Activated naive CD4-positive, alpha-beta T cell treated with anti-CD3 and anti-CD28 coated beads, Interleukin-2, amount 10 ng/mL, durations not matched to agents 7 days and 5 days (primary cell): ENCODE measurements around the gene ITGA2B.
"Not testable (repeated sequence)": the region's sequence is repeated elsewhere in the genome, so short reads cannot be mapped to it uniquely, and the experiment has no call there.

ENCODE experiments used
- CTCF ChIA-PET: fragments of 350-600 bp; sonication (Branson Sonifier 250); formaldehyde crosslinking; loops from one replicate; lab custom pipeline; 2021; ENCODE audit warnings: antibody characterized with exemption; lab: Charles Lee
- DNase-seq: peaks from one replicate; pipeline ENCODE4 v3.0.0-alpha.2; 2020
- H3K27ac Mint-ChIP-seq: one replicate; pipeline ENCODE4 v1.8.0; 2021; ENCODE audit warnings: mild to moderate bottlenecking, moderate library complexity, mixed read lengths
- H3K27me3 Mint-ChIP-seq: one replicate; pipeline ENCODE4 v1.8.0; 2021; ENCODE audit warnings: mild to moderate bottlenecking, mixed read lengths
- H3K36me3 Mint-ChIP-seq: one replicate; pipeline ENCODE4 v1.8.0; 2021; ENCODE audit warnings: mixed read lengths
- H3K4me1 Mint-ChIP-seq: one replicate; pipeline ENCODE4 v1.8.0; 2021; ENCODE audit warnings: mixed read lengths
- H3K4me3 Mint-ChIP-seq: one replicate; pipeline ENCODE4 v1.8.0; 2021; ENCODE audit warnings: mild to moderate bottlenecking, moderate library complexity, mixed read lengths
- H3K9me3 Mint-ChIP-seq: one replicate; pipeline ENCODE4 v1.8.0; 2021; ENCODE audit warnings: mixed read lengths

The ITGA2B gene

DNA sequence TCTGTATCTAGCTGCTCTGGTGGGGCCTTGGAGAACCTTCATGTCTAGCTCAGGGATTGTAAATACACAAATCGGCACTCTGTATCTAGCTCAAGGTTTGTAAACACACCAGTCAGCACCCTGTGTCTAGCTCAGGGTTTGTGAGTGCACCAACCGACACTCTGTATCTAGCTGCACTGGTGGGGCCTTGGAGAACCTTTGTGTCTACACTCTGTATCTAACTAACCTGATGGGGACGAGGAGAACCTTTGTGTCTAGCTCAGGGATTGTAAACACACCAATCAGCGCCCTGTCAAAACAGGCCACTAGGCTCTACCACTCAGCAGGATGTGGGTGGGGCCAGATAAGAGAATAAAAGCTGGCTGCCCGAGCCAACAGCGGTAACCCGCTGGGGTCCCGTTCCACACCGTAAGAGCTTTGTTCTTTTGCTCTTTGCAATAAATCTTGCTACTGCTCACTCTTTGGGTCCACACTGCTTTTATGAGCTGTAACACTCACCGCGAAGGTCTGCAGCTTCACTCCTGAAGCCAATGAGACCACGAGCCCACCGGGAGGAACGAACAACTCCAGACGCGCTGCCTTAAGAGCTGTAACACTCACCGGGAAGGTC is 19.9 kb downstream of the ITGA2B start:
- CTCF ChIA-PET: interaction anchor here (0.6 to 2.3 kb wide), 5 partner anchors 51 to 160 kb away, joined by 3 to 9 read pairs (median 4); no protein-coding TSS in a partner anchor
- H3K27me3 Mint-ChIP-seq: peaks cover 70% of the 10 kb centered on the region
- not testable (repeated sequence) for H3K9me3 Mint-ChIP-seq, H3K4me3 Mint-ChIP-seq, H3K4me1 Mint-ChIP-seq, H3K27ac Mint-ChIP-seq, H3K36me3 Mint-ChIP-seq
- DNase-seq: peak; percentile 44

- H3K9me3 Mint-ChIP-seq, H3K4me3 Mint-ChIP-seq, H3K36me3 Mint-ChIP-seq, DNase-seq, H3K4me1 Mint-ChIP-seq, H3K27ac Mint-ChIP-seq: not testable (repeated sequence)
- CTCF ChIA-PET: interaction anchor here (0.6 to 1.9 kb wide), 4 partner anchors 8 to 154 kb away, joined by 3 to 7 read pairs (median 5); no protein-coding TSS in a partner anchor
- peaks cover 71% of the 10 kb centered on the region for H3K27me3 Mint-ChIP-seq
Observed at GRCh38 chr17:44368391-44369243, 20.8 kb downstream of the ITGA2B start.

GRCh38 chr17:44367231-44367979 is 22.0 kb downstream of the ITGA2B start:
- no peak for DNase-seq
- Mint-ChIP-seq H3K9me3 (no peaks in the 10 kb centered on the region), H3K27me3 (peaks cover 78% of the 10 kb centered on the region), H3K27ac (no peak overlapping the region), H3K4me3 (no peak overlapping the region), H3K36me3 (no peaks in the 10 kb centered on the region), H3K4me1 (peaks cover 8% of the 10 kb centered on the region)
- CTCF ChIA-PET: interaction anchor here (1.8 to 1.9 kb wide), 3 partner anchors 9 to 12 kb away, joined by 4 to 7 read pairs (median 7); no protein-coding TSS in a partner anchor

- H3K27me3 Mint-ChIP-seq: peaks cover 84% of the 10 kb centered on the region
- CTCF ChIA-PET: interaction anchor here (1.1 kb wide), 1 partner anchor 12 kb away, joined by 4 read pairs; no protein-coding TSS in a partner anchor
- not testable (repeated sequence) for H3K27ac Mint-ChIP-seq
Observed at GRCh38 chr17:44365051-44365450, 24.4 kb downstream of the ITGA2B start.

DNA sequence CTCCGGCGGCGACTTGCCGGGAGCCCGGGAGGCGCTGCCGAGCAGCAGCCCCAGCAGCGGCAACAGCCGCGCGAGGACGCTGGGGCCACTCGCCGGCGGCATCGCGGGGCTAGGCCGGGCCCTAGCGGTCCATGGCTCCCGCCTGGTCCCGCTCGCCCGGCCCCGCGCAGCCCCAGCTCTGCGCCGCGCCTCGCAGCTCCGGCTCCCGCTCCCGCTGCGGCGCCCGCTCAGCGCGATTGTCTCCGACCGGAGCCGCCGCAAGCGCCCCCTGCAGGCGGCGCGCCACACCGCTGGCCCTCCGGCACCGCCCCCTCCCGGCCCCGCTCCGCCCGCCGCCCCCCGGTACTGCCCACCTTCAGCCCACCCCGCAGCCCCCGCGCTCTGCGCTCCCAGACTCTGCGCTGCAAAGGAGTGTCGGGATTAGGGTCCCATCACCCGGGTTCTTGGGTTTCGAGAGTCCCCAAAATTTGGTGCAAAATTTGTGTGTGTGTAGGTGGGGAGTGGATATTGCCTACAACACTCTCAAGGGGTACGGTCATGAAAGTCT is 25.8 kb downstream of the ITGA2B start, which contains the start of gene FAM171A2:
FAM171A2 (minus strand) TSS at position 241 of the 547 bp plus-strand sequence; CDS start at position 102, 139 bp downstream.
- Mint-ChIP-seq H3K4me1 (peaks cover 2% of the 10 kb centered on the region), H3K4me3 (peak within 1 kb of the TSS; percentile 76), H3K9me3 (no peaks in the 10 kb centered on the region), H3K36me3 (no peaks in the 10 kb centered on the region), H3K27ac (no peak within 1 kb of the TSS), H3K27me3 (peaks cover 89% of the 10 kb centered on the region)
- CTCF ChIA-PET: interaction anchor here (0.7 to 5.1 kb wide), 6 partner anchors 9 to 152 kb away, joined by 3 to 34 read pairs (median 4); no protein-coding TSS in a partner anchor
- DNase-seq: peak; percentile 74

More at GRCh38 chr17:44365051-44365450, 24.4 kb downstream of the ITGA2B start:
- not testable (repeated sequence) for H3K36me3 Mint-ChIP-seq, H3K4me3 Mint-ChIP-seq, H3K9me3 Mint-ChIP-seq, H3K4me1 Mint-ChIP-seq, DNase-seq

DNA sequence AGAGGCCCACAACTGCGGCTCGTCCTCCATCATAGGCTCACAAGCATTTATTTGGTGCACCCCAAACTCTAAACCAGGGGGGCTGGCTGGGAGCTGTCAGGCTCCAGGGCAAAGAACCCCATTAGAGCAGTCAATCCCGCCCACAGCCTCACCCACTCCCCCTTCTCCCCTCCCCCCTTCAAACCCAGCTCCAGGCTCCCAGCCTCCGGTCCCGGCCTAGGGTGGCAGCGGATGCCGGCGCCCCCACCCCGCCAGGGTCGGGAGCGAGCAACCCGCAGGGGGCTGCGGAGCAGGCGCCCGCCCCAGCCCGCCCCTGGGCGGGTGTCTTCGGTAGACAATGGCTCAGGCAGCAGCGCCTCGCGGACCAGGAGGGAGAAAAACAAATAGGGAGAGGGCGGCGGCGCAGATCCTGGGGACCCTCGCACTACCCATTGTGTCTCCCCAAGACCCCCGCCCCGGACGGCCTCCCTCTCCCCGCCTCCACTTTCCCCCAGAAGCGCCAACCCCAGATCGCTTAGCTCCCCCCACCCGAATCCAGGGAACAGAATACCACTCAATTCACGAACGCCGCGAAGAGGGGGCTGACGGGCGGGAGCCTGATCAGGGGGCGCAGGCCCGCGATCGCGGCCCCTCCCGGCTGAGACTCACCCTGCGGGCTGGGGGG is 26.4 kb downstream of the ITGA2B start:
- peak; percentile 52 for DNase-seq

GRCh38 chr17:44362459-44362948 is 26.9 kb downstream of the ITGA2B start:
- Mint-ChIP-seq H3K4me3 (peak overlapping the region; percentile 14), H3K27me3 (peaks cover 93% of the 10 kb centered on the region), H3K4me1 (peaks cover 2% of the 10 kb centered on the region), H3K27ac (no peak overlapping the region), H3K9me3 (no peaks in the 10 kb centered on the region), H3K36me3 (no peaks in the 10 kb centered on the region)
- CTCF ChIA-PET: interaction anchor here (0.6 to 5.1 kb wide), 6 partner anchors 8 to 152 kb away, joined by 3 to 34 read pairs (median 4); no protein-coding TSS in a partner anchor
- DNase-seq: no peak

More for the DNA sequence above, 26.4 kb downstream of the ITGA2B start:
- Mint-ChIP-seq H3K9me3 (no peaks in the 10 kb centered on the region), H3K4me1 (peaks cover 2% of the 10 kb centered on the region), H3K27ac (no peak overlapping the region), H3K36me3 (no peaks in the 10 kb centered on the region), H3K27me3 (peaks cover 95% of the 10 kb centered on the region), H3K4me3 (peak overlapping the region; percentile 66)
- CTCF ChIA-PET: interaction anchor here (0.7 to 5.1 kb wide), 8 partner anchors 8 to 153 kb away, joined by 3 to 34 read pairs (median 3); no protein-coding TSS in a partner anchor

GRCh38 chr17:44361292-44362260 is 27.9 kb downstream of the ITGA2B start:
- Mint-ChIP-seq H3K27ac (no peak overlapping the region), H3K9me3 (no peaks in the 10 kb centered on the region), H3K27me3 (peaks cover 84% of the 10 kb centered on the region), H3K4me1 (peaks cover 2% of the 10 kb centered on the region), H3K4me3 (no peak overlapping the region), H3K36me3 (no peaks in the 10 kb centered on the region)
- DNase-seq: no peak
- CTCF ChIA-PET: interaction anchor here (0.6 to 5.1 kb wide), 2 partner anchors 12 to 21 kb away, joined by 3 to 34 read pairs; no protein-coding TSS in a partner anchor

- H3K36me3 Mint-ChIP-seq: no peaks in the 10 kb centered on the region
- peaks cover 2% of the 10 kb centered on the region for H3K4me1 Mint-ChIP-seq
- H3K27me3 Mint-ChIP-seq: peaks cover 86% of the 10 kb centered on the region
- no peak overlapping the region for H3K27ac Mint-ChIP-seq
- CTCF ChIA-PET: interaction anchor here (1.0 to 5.1 kb wide), 2 partner anchors 11 to 15 kb away, joined by 4 to 34 read pairs; partner anchors contain the start of gene GRN
- H3K4me3 Mint-ChIP-seq: no peak overlapping the region
- no peak for DNase-seq
- H3K9me3 Mint-ChIP-seq: no peaks in the 10 kb centered on the region
Observed at GRCh38 chr17:44360826-44361225, 28.6 kb downstream of the ITGA2B start.

DNA sequence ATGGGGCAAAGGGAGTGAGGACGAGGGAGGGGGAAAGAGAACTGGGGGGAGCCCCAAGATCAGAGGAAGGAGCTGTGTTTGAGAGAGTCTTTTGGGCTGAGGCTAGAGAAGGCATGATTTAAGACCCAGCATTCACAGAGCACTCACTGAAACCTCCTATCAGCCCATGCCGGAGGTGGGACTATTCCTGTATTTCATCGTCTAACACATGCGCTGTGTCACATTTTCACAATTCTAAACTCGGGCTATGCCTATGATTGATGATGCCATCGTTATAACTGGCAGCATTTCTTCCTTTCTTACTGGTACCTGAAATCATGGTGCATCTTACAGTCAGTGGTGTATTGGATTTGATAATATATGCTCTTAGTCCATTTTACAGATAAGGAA is 29.3 kb downstream of the ITGA2B start:
- Mint-ChIP-seq H3K36me3 (no peaks in the 10 kb centered on the region), H3K27me3 (peaks cover 86% of the 10 kb centered on the region), H3K4me3 (no peak overlapping the region), H3K9me3 (no peaks in the 10 kb centered on the region), H3K27ac (no peak overlapping the region), H3K4me1 (peaks cover 2% of the 10 kb centered on the region)
- CTCF ChIA-PET: interaction anchor here (1.0 to 5.1 kb wide), 2 partner anchors 11 to 15 kb away, joined by 4 to 34 read pairs; partner anchors contain the start of gene GRN
- no peak for DNase-seq

GRCh38 chr17:44359458-44360143 is 29.8 kb downstream of the ITGA2B start:
- CTCF ChIA-PET: interaction anchor here (0.6 to 5.1 kb wide), 3 partner anchors 10 to 1230 kb away, joined by 3 to 34 read pairs (median 4); partner anchors contain the start of gene GRN
- no peaks in the 10 kb centered on the region for H3K9me3 Mint-ChIP-seq
- no peak for DNase-seq
- H3K4me1 Mint-ChIP-seq: peaks cover 2% of the 10 kb centered on the region
- H3K27ac Mint-ChIP-seq: no peak overlapping the region
- no peak overlapping the region for H3K4me3 Mint-ChIP-seq
- H3K36me3 Mint-ChIP-seq: no peaks in the 10 kb centered on the region
- H3K27me3 Mint-ChIP-seq: peaks cover 84% of the 10 kb centered on the region
